H1 (cell line): ENCODE results near the gene SHH. TPM values are rescaled to one million over a fixed set of nuclear protein-coding genes. Genes with fewer than 3 reads are reported as not detected.

ENCODE experiments used
- CTCF ChIA-PET: fragments of 300-600 bp; sonication (Branson Sonifier 250); formaldehyde crosslinking; loops from one replicate; lab custom pipeline; 2021; ENCODE audit not compliant: partially characterized antibody; lab: Charles Lee
- POLR2A ChIA-PET: fragments of 300-600 bp; sonication (Branson Sonifier 250); formaldehyde crosslinking; loops from one replicate; lab custom pipeline; 2021; ENCODE audit warnings: inconsistent platforms; ENCODE audit not compliant: partially characterized antibody; lab: Charles Lee
- DNase-seq, 2 experiments: peaks; one replicate each; pipeline versions ENCODE4 v3.0.0 to v3.0.0-alpha.2; 2010 to 2022; ENCODE audit warnings: low spot score in 2 of 2, low read depth in 1 of 2, mixed read lengths in 1 of 2
- FAIRE-seq: peaks from 2 replicates; lab custom pipeline; 2011; peaks lifted over from hg19 to GRCh38; lab: Jason Lieb, UNC
- H2AFZ ChIP-seq: 2 replicates; pipeline ENCODE4 v1.8.1; 2012; ENCODE audit warnings: low read length, inconsistent platforms
- H2AK5ac ChIP-seq: 2 replicates; pipeline ENCODE4 v1.6.1; 2013; ENCODE audit warnings: low read depth, low read length
- H2BK120ac ChIP-seq: replicated peaks from 2 replicates; pipeline ENCODE3; 2013; ENCODE audit warnings: low read depth, low read length, inconsistent platforms
- H2BK12ac ChIP-seq: 2 replicates; pipeline ENCODE4 v1.6.1; 2013; ENCODE audit warnings: low read depth, low read length
- H2BK15ac ChIP-seq: 2 replicates; pipeline ENCODE4 v1.6.1; 2013; ENCODE audit warnings: low read length
- H2BK20ac ChIP-seq: 2 replicates; pipeline ENCODE4 v1.6.1; 2013; ENCODE audit warnings: low read length
- H2BK5ac ChIP-seq: 2 replicates; pipeline ENCODE4 v1.6.1; 2013; ENCODE audit warnings: low read depth, low read length
- H3K14ac ChIP-seq: 2 replicates; pipeline ENCODE4 v1.6.1; 2013; ENCODE audit warnings: inconsistent platforms; ENCODE audit not compliant: insufficient read length
- H3K18ac ChIP-seq: 2 replicates; pipeline ENCODE4 v1.6.1; 2013; ENCODE audit warnings: low read length; ENCODE audit errors: extremely low read depth
- H3K23ac ChIP-seq: 2 replicates; pipeline ENCODE4 v1.6.1; 2013; ENCODE audit warnings: inconsistent platforms; ENCODE audit not compliant: insufficient read length
- H3K23me2 ChIP-seq: 2 replicates; pipeline ENCODE4 v1.6.1; 2013; ENCODE audit warnings: low read depth, low read length
- H3K27ac ChIP-seq: 2 replicates; pipeline ENCODE4 v1.6.1; 2011; ENCODE audit warnings: low read depth, low read length, inconsistent platforms
- H3K27me3 ChIP-seq, 4 experiments: replicated peaks in 1 of 4; 1 replicate in 1 of 4; 2 replicates in 3 of 4; pipeline versions ENCODE4 v1.6.1 to v1.8.1; 2011 to 2013; ENCODE audit warnings: low read length in 3 of 4, mild to moderate bottlenecking in 3 of 4, inconsistent platforms in 2 of 4, mixed read lengths in 2 of 4, moderate library complexity in 1 of 4; ENCODE audit not compliant: control insufficient read depth in 3 of 4, insufficient read depth in 3 of 4; ENCODE audit errors: extremely low read depth in 1 of 4
- H3K36me3 ChIP-seq, 4 experiments: 2 replicates each; pipeline versions ENCODE4 v1.6.1 to v1.8.1; 2011 to 2013; ENCODE audit warnings: mild to moderate bottlenecking in 4 of 4, low read length in 3 of 4, moderate library complexity in 2 of 4, control low read depth in 1 of 4, inconsistent platforms in 1 of 4; ENCODE audit not compliant: insufficient read depth in 4 of 4, control insufficient read depth in 2 of 4
- H3K4ac ChIP-seq: replicated peaks from 2 replicates; pipeline ENCODE3; 2013; ENCODE audit warnings: low read length, low read depth, mixed read lengths, inconsistent platforms; ENCODE audit not compliant: insufficient read length
- H3K4me1 ChIP-seq, 4 experiments: replicated peaks in 1 of 4; 1 replicate in 1 of 4; 2 replicates in 3 of 4; pipeline versions ENCODE4 v1.6.1 to v1.8.1; 2011 to 2013; ENCODE audit warnings: low read length in 3 of 4, inconsistent platforms in 2 of 4, mixed read lengths in 1 of 4; ENCODE audit not compliant: insufficient read depth in 4 of 4, control insufficient read depth in 3 of 4
- H3K4me2 ChIP-seq, 2 experiments: 2 replicates each; pipeline versions ENCODE4 v1.6.1 to v1.8.1; 2011 to 2013; ENCODE audit warnings: low read depth in 2 of 2, low read length in 2 of 2, control low read depth in 1 of 2, inconsistent platforms in 1 of 2, mild to moderate bottlenecking in 1 of 2; ENCODE audit not compliant: insufficient read depth in 1 of 2
- H3K4me3 ChIP-seq, 4 experiments: fragments of 200-600, 300-600 bp in 1 of 4; sonication (generic), shearing (Covaris generic), sonication (Bioruptor Twin) in 1 of 4; 2 replicates each; pipeline versions ENCODE4 v1.5.1 to v1.8.1; 2011 to 2016; ENCODE audit warnings: low read length in 4 of 4, low read depth in 3 of 4, control low read depth in 2 of 4, inconsistent platforms in 2 of 4, mild to moderate bottlenecking in 2 of 4, mixed read lengths in 1 of 4, moderate library complexity in 1 of 4; ENCODE audit not compliant: insufficient read depth in 2 of 4; ENCODE audit errors: extremely low read depth in 1 of 4
- H3K56ac ChIP-seq: replicated peaks from 2 replicates; pipeline ENCODE3; 2013; ENCODE audit warnings: low read depth, mild to moderate bottlenecking, mixed read lengths, low read length, inconsistent platforms; ENCODE audit not compliant: insufficient read length
- H3K79me1 ChIP-seq: 2 replicates; pipeline ENCODE4 v1.6.1; 2013; ENCODE audit warnings: low read depth, low read length, control low read depth
- H3K79me2 ChIP-seq, 2 experiments: 2 replicates each; pipeline versions ENCODE4 v1.6.1 to v1.8.1; 2012 to 2013; ENCODE audit warnings: low read length in 2 of 2, mild to moderate bottlenecking in 2 of 2, inconsistent platforms in 1 of 2; ENCODE audit not compliant: insufficient read depth in 2 of 2, control insufficient read depth in 1 of 2
- H3K9ac ChIP-seq, 4 experiments: replicated peaks in 1 of 4; 1 replicate in 1 of 4; 2 replicates in 3 of 4; pipeline versions ENCODE4 v1.6.1 to v1.8.1; 2011 to 2013; ENCODE audit warnings: low read depth in 3 of 4, low read length in 3 of 4, control low read depth in 2 of 4, mild to moderate bottlenecking in 2 of 4, moderate library complexity in 2 of 4, inconsistent platforms in 1 of 4; ENCODE audit errors: extremely low read depth in 1 of 4
- H3K9me3 ChIP-seq, 2 experiments: 2 replicates each; pipeline versions ENCODE4 v1.6.1 to v1.8.1; 2012 to 2013; ENCODE audit warnings: mild to moderate bottlenecking in 2 of 2, moderate library complexity in 2 of 2, control low read depth in 1 of 2, inconsistent platforms in 1 of 2, low read depth in 1 of 2, low read length in 1 of 2, mixed read lengths in 1 of 2; ENCODE audit not compliant: insufficient read depth in 2 of 2
- H4K20me1 ChIP-seq, 2 experiments: replicated peaks in 1 of 2; 2 replicates each; pipeline versions ENCODE3 to v1.8.1; 2011 to 2013; ENCODE audit warnings: inconsistent platforms in 2 of 2, low read length in 2 of 2, mild to moderate bottlenecking in 1 of 2; ENCODE audit not compliant: insufficient read depth in 2 of 2, control insufficient read depth in 1 of 2
- H4K5ac ChIP-seq: 2 replicates; pipeline ENCODE4 v1.6.1; 2013; ENCODE audit warnings: low read length, low read depth, mixed read lengths, inconsistent platforms; ENCODE audit not compliant: insufficient read length
- H4K8ac ChIP-seq: 2 replicates; pipeline ENCODE4 v1.8.0; 2013; ENCODE audit warnings: mild to moderate bottlenecking, moderate library complexity, low read length, inconsistent platforms; ENCODE audit not compliant: insufficient read depth; ENCODE audit errors: extremely low read depth
- H4K91ac ChIP-seq: replicated peaks from 2 replicates; pipeline ENCODE3; 2013; ENCODE audit warnings: low read length, mixed read lengths, inconsistent platforms; ENCODE audit not compliant: insufficient read length
- JUN ChIP-seq: IDR thresholded peaks from 2 replicates; pipeline ENCODE4 v1.6.1; 2011; ENCODE audit warnings: low read depth, mild to moderate bottlenecking, improper control_type of control experiment, low read length
- SUZ12 ChIP-seq: fragments of 200-600 bp; sonication (generic); IDR thresholded peaks from 2 replicates; pipeline ENCODE4 v1.6.1; 2012; ENCODE audit warnings: mild to moderate bottlenecking, inconsistent platforms, low read length, moderate library complexity, mixed read lengths
- WGBS, 2 experiments: shearing (Covaris generic) in 1 of 2; methylation state at CpG; one replicate each; pipeline versions ENCODE4 v1.1.6 to v1.1.7; 2013 to 2015; ENCODE audit warnings: low lambda C conversion rate in 2 of 2, mixed read lengths in 2 of 2, inconsistent platforms in 1 of 2, low coverage in 1 of 2, missing lambda C conversion rate in 1 of 2; ENCODE audit not compliant: insufficient replicate concordance in 2 of 2, insufficient coverage in 1 of 2, insufficient read length in 1 of 2; ENCODE audit errors: extremely low coverage in 1 of 2, missing lambda C conversion rate in 1 of 2; 5-methylcytosine and 5-hydroxymethylcytosine counted together
- polyA plus RNA-seq, 7 experiments: library from polyadenylated mRNA; depleted of rRNA in 3 of 7; stranded (reverse) in 5 of 7; unstranded in 2 of 7; fragments of >200 nt in 5 of 7; fragments of 200-250 nt in 2 of 7; gene quantifications; 1 replicate in 5 of 7; 2 replicates in 1 of 7; 4 replicates in 1 of 7; pipeline versions ENCODE4 v1.2.1 to v1.2.3, GENCODE V29; 2011 to 2013; ENCODE audit warnings: missing spikeins in 2 of 7, mixed read lengths in 2 of 7
- total RNA-seq: library from RNA; stranded (reverse); fragmentation: NEBNext Ultra II Directional; extraction: Animal tissue kit (Norgen Biotek cat#: 25700); gene quantifications from 2 replicates; pipeline ENCODE4 v1.2.1, GENCODE V29; 2021

Gene SHH
- total and polyA plus RNA-seq, 2 of the 8 experiments (the other 6 are each of a cell fraction or from before 2014, with no cell fraction given) = not detected

- H3K79me2 ChIP-seq = no peaks in the 10 kb centered on the region
- FAIRE-seq (no peak), DNase-seq (no peak)
- H3K18ac ChIP-seq = no peak overlapping the region; the same call in 1 of the 2 replicates
- H3K27ac ChIP-seq = no peak overlapping the region
- no peak overlapping the region for H3K4ac ChIP-seq
- H2BK12ac ChIP-seq = peak overlapping the region; percentile 50; the same call in 1 of the 2 replicates
- no peak overlapping the region for H2AFZ ChIP-seq
- H2AK5ac ChIP-seq = no peak overlapping the region
- H4K5ac ChIP-seq = no peak overlapping the region
- no peak overlapping the region for H3K56ac ChIP-seq
- H3K23ac ChIP-seq = no peak overlapping the region
- 0 out of 4 replicates have a peak overlapping the region, but pooled peaks of 1 of the 2 experiments have one; percentile 10 for H3K4me2 ChIP-seq
- no peaks in the 10 kb centered on the region for H3K27me3 ChIP-seq
- CTCF ChIA-PET = no interaction called here
- no peak overlapping the region for H3K4me3 ChIP-seq
- TF ChIP-seq JUN = no peak
- TF ChIP-seq SUZ12 = no peak
- POLR2A ChIA-PET = no interaction called here
- no peak overlapping the region for H3K9ac ChIP-seq
- H4K8ac ChIP-seq = no peak overlapping the region
- no peak overlapping the region for H4K91ac ChIP-seq
- H2BK5ac ChIP-seq = no peak overlapping the region
- peaks cover 0 to 15% (median 8%) of the 10 kb centered on the region in 4 experiments; a peak in 5 of 7 replicates for H3K4me1 ChIP-seq
- no peak overlapping the region for H3K14ac ChIP-seq
- no peaks in the 10 kb centered on the region for H3K36me3 ChIP-seq
- no peaks in the 10 kb centered on the region for H4K20me1 ChIP-seq
- no peak overlapping the region for H2BK15ac ChIP-seq
- H2BK20ac ChIP-seq = no peak overlapping the region
- 80% methylated on average over 14 of the region's 14 CpGs; no CpG with 5 or more reads in 1 of the 2 experiments for WGBS, 2 experiments
- H2BK120ac ChIP-seq = no peak overlapping the region
- no peaks in the 10 kb centered on the region for H3K9me3 ChIP-seq
- no peaks in the 10 kb centered on the region for H3K23me2 ChIP-seq
- H3K79me1 ChIP-seq = no peaks in the 10 kb centered on the region
These were observed 23.4 kb upstream of the SHH start for GRCh38 chr7:155835446-155836215.
